Tibial artery (tissue), 4 donors: ENCODE data around the gene CAMTA1.
A peak's percentile ranks its signal among the peaks of the same experiment; 100 is the strongest.
"Not testable (repeated sequence)": the region's sequence is repeated elsewhere in the genome, so short reads cannot be mapped to it uniquely, and the experiment has no call there.

Experiments used
- DNase-seq, 2 donors: peaks; one replicate each; pipeline ENCODE4 v3.0.0-alpha.2; 2019
- H3K27ac ChIP-seq, 2 donors: fragments of 200-600 bp; sonication (generic) in 1 of 2; 1 replicate in 1 of 2; 2 replicates in 1 of 2; pipeline ENCODE4 v1.5.1; 2018 to 2019; ENCODE audit warnings: mild to moderate bottlenecking in 1 of 2
- H3K27me3 ChIP-seq, 2 donors: fragments of 200-600 bp; sonication (generic) in 1 of 2; one replicate each; pipeline versions ENCODE4 v1.5.1 to v1.6.0; 2016 to 2019
- H3K36me3 ChIP-seq, 3 donors: fragments of 200-600 bp; sonication (generic) in 2 of 3; one replicate each; pipeline ENCODE4 v1.5.1; 2016 to 2019; ENCODE audit warnings: mild to moderate bottlenecking in 2 of 3
- H3K4me1 ChIP-seq, 4 donors: fragments of 200-600 bp; sonication (generic) in 2 of 4; 1 replicate in 3 of 4; 2 replicates in 1 of 4; pipeline ENCODE4 v1.5.1; 2016 to 2019
- H3K4me3 ChIP-seq, 2 donors: fragments of 200-600 bp; sonication (generic) in 1 of 2; 1 replicate in 1 of 2; 2 replicates in 1 of 2; pipeline ENCODE4 v1.5.1; 2018 to 2019; ENCODE audit warnings: mild to moderate bottlenecking in 2 of 2
- H3K9me3 ChIP-seq, 3 donors: fragments of 200-600 bp; sonication (generic) in 1 of 3; one replicate each; pipeline ENCODE4 v1.5.1; 2016 to 2019
- intact Hi-C: fragments of 100-400 bp; cut with DNase I; formaldehyde crosslinking; loops from one replicate; pipeline ENCODE4 v1.15.0; 2023; ENCODE audit warnings: low total_unique reads
- TF ChIP-seq, protein P1 (sequence below), 2 experiments: fragments of 200-600 bp in 1 of 2; fragments of 450-650 bp in 1 of 2; IDR thresholded peaks; one replicate each; pipeline ENCODE4 v1.5.1; 2017 to 2019; ENCODE audit warnings: antibody characterized with exemption in 2 of 2, mild to moderate bottlenecking in 1 of 2, moderate library complexity in 1 of 2

CAMTA1 gene

DNA sequence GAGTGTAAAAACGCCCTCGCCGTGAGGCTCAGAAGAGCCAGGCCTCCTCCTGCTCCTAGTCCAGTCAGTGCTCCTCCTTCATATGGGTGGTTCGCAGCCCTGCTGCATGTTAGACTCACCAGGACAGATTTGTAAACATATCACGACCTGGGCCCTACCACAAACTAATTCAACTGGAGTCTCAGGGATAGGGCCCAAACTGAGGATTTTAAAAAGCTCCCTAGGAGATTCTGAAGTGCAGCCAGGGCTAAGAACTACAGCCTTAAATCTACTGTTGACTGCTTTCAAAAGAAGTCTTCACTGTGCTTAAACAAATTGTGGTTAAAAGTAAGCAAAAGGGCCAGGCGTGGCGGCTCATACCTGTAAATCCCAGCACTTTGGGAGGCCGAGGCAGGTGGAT, 57.0 kb downstream of the CAMTA1 start:
- no peak overlapping the region for H3K27ac ChIP-seq
- no peaks in the 10 kb centered on the region for H3K9me3 ChIP-seq
- no peak overlapping the region for H3K4me3 ChIP-seq
- no peaks in the 10 kb centered on the region for H3K4me1 ChIP-seq
- intact Hi-C loops = no loop called here
- H3K27me3 ChIP-seq = no peaks in the 10 kb centered on the region
- DNase-seq = no peak
- peaks cover 0 to 6% (median 5%) of the 10 kb centered on the region in 3 donors for H3K36me3 ChIP-seq
- TF ChIP-seq, protein P1, sequence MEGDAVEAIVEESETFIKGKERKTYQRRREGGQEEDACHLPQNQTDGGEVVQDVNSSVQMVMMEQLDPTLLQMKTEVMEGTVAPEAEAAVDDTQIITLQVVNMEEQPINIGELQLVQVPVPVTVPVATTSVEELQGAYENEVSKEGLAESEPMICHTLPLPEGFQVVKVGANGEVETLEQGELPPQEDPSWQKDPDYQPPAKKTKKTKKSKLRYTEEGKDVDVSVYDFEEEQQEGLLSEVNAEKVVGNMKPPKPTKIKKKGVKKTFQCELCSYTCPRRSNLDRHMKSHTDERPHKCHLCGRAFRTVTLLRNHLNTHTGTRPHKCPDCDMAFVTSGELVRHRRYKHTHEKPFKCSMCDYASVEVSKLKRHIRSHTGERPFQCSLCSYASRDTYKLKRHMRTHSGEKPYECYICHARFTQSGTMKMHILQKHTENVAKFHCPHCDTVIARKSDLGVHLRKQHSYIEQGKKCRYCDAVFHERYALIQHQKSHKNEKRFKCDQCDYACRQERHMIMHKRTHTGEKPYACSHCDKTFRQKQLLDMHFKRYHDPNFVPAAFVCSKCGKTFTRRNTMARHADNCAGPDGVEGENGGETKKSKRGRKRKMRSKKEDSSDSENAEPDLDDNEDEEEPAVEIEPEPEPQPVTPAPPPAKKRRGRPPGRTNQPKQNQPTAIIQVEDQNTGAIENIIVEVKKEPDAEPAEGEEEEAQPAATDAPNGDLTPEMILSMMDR (IDR thresholded peaks at IDR 0.05) = no peak

DNA sequence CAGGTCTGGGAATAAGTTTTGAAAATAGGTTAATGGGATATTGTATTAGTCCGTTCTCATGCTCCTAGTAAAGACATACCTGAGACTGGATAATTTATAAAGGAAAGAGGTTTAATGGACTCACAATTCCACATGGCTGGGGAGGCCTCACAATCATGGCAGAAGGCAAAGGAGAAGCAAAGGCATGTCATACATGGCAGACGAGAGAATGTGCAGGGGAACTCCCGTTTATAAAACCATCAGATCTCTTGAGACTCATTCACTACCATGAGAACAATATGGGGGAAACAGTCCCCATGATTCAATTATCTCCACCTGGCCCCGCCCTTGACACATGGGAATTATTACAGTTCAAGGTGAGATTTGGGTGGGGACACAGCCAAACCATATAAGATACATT, 60.5 kb downstream of the CAMTA1 start:
- H3K36me3 ChIP-seq, H3K27me3 ChIP-seq, DNase-seq, H3K27ac ChIP-seq, H3K4me1 ChIP-seq, intact Hi-C loops, H3K9me3 ChIP-seq, H3K4me3 ChIP-seq: not testable (repeated sequence)

DNA sequence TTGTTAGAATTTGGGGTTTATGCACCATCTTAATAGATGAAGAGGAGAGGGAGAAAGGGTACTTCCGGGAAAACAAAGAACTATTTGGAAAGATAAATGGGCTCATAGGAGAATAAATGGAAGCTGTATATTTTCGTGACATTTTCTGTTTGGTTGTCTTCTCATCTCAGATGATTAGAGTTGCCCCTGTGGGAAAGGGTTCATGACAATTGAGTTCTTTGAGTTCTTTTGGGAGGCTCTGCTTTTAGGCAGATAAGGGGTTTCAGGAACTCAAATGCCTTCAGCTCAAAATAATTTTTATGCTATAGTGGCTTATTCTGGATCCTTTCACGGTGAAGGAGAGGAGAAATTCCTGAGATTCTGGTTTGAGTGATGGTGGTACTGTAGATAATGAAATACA, 63.6 kb downstream of the CAMTA1 start:
- Histone ChIP-seq H3K27me3 (no peaks in the 10 kb centered on the region), H3K27ac (no peak overlapping the region), H3K9me3 (no peaks in the 10 kb centered on the region), H3K36me3 (peaks cover 0 to 7% (median 5%) of the 10 kb centered on the region in 3 donors), H3K4me1 (peaks cover 0 to 11% (median 0%) of the 10 kb centered on the region in 4 donors), H3K4me3 (no peak overlapping the region)
- DNase-seq = no peak
- TF ChIP-seq, protein P1 (IDR thresholded peaks at IDR 0.05) = no peak
- intact Hi-C loops = no loop called here

DNA sequence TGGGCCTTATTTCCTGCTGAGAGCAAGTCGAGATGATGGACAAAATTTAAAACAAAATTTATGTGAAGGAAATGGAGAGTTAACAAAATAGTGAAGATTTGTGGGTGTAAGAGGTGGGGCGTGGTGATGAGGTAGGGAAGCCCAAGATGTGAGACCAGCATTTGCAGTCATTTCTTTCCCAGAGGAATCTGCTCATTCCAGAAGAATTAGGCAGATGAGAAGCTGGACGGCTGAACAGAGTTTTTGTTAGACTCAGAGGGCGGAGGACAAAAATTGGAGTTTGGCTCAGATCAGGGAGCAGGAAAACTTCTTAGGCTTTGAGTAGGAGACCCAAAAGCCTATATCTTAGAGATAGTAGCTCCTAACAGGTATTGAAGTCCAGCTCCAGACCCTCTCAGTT, 65.3 kb downstream of the CAMTA1 start:
- Histone ChIP-seq H3K4me1 (peaks cover 0 to 11% (median 0%) of the 10 kb centered on the region in 4 donors), H3K9me3 (no peaks in the 10 kb centered on the region), H3K4me3 (no peak overlapping the region), H3K36me3 (peaks cover 0 to 11% (median 5%) of the 10 kb centered on the region in 3 donors), H3K27me3 (no peaks in the 10 kb centered on the region), H3K27ac (peak overlapping the region in 1 of 2 donors; percentile 13)
- intact Hi-C loops = no loop called here
- TF ChIP-seq, protein P1 (IDR thresholded peaks at IDR 0.05) = no peak
- no peak for DNase-seq

DNA sequence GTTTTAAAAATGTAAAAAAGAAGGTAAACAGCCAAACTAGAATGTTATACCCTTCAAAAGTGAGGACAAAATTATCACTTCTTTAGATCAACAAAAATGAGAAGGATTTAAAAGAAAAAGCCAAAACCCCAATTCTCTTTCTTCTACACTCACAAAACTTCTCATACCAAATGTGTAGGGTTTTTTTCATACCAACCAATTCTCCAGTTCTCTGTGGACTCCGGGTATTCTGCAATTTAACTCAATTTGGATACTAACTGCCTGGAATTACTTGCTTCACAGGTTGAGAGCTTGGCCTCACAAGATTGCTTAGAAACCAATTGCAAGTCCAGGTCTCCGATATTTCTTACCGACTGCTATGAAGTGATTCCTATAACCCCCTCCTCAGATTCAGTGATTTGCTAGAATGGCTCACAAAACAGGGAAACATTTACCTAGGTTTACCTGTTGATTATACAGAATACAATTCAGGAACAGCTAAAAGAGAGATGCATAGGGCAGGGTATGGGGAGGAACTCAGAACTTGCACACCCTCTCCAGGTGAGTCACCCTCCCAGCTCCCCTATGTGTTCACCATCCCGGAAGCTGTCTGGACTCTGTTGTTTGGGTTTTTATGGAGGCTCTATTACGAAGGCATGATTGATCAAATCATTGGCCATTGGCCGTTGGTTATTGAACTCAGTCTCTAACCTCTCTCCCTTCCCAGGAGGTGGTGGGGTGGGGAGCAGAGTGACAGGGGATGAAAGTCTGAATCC, 67.1 kb downstream of the CAMTA1 start:
- intact Hi-C loops = no loop called here
- TF ChIP-seq, protein P1 (IDR thresholded peaks at IDR 0.05) = no peak

DNA sequence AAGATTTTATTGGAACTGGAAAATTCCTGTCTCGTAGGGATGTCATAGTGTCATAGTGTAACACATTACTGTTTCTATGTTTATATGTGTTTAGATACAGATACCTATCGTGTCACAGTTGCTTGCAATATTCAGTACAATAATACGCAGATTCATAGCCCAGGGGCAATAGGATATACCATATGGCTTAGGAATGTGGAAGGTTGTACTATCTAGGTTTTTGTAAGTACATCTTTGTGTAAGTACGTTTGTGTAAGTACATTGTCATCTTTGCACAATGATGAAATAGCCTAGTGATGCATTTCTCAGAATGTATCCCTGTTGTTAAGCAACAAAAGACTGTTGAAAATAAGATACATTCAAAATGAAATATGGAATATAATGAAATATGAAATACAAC, 68.9 kb downstream of the CAMTA1 start:
- Histone ChIP-seq H3K4me3 (no peak overlapping the region), H3K9me3 (no peaks in the 10 kb centered on the region), H3K27me3 (no peaks in the 10 kb centered on the region), H3K36me3 (peaks cover 0 to 14% (median 5%) of the 10 kb centered on the region in 3 donors), H3K4me1 (peaks cover 0 to 28% (median 11%) of the 10 kb centered on the region in 4 donors), H3K27ac (no peak overlapping the region)
- intact Hi-C loops = no loop called here
- no peak for DNase-seq
- TF ChIP-seq, protein P1 (IDR thresholded peaks at IDR 0.05) = no peak

More for the DNA sequence above, 67.1 kb downstream of the CAMTA1 start:
- Histone ChIP-seq H3K4me3 (no peak overlapping the region), H3K4me1 (peaks cover 0 to 19% (median 4%) of the 10 kb centered on the region in 4 donors), H3K27ac (no peak overlapping the region), H3K9me3 (no peaks in the 10 kb centered on the region), H3K27me3 (no peaks in the 10 kb centered on the region), H3K36me3 (peaks cover 0 to 14% (median 5%) of the 10 kb centered on the region in 3 donors)
- DNase-seq = no peak
